GM12878 (cell line): ENCODE data around the gene PPP1R11. TPM values are rescaled to one million over a fixed set of nuclear protein-coding genes. Genes with fewer than 3 reads are reported as not detected.

Source experiments
- ATAC-seq: fragments of 200-7000 bp; cut with Tn5 transposase; 3 replicates; pipeline ENCODE4 v1.9.1; 2020; ENCODE audit warnings: mild to moderate bottlenecking, moderate library complexity
- BruUV-seq: library from RNA; stranded (reverse); fragments of 400-500 nt; replicated peaks from 2 replicates; lab custom pipeline; 2021; lab: Mats Ljungman, UMichigan
- CTCF ChIA-PET: fragments of 300-600 bp; sonication (Branson Sonifier 250); formaldehyde crosslinking; extraction: SDS; loops from one replicate; lab custom pipeline; 2021; ENCODE audit warnings: inconsistent platforms; lab: Yijun Ruan, JAX
- POLR2A ChIA-PET: fragments of 350-600 bp; formaldehyde crosslinking; extraction: SDS; loops from one replicate; lab custom pipeline; 2021; ENCODE audit warnings: inconsistent platforms; lab: Charles Lee
- RAD21 ChIA-PET: fragments of 300-600 bp; sonication (Branson Sonifier 250); formaldehyde crosslinking; loops from one replicate; lab custom pipeline; 2023; ENCODE audit warnings: antibody characterized with exemption; ENCODE audit not compliant: unreplicated experiment; lab: Charles Lee
- SMC1A ChIA-PET: fragments of 300-600 bp; sonication (Branson Sonifier 250); formaldehyde crosslinking; loops from one replicate; lab custom pipeline; 2023; ENCODE audit not compliant: unreplicated experiment, uncharacterized antibody; lab: Charles Lee
- DNase-seq: peaks from one replicate; pipeline ENCODE4 v3.0.0-alpha.2; 2011; ENCODE audit warnings: low read depth, low spot score
- FAIRE-seq: peaks from 3 replicates; lab custom pipeline; 2011; peaks lifted over from hg19 to GRCh38; lab: Jason Lieb, UNC
- H2AFZ ChIP-seq: 2 replicates; pipeline ENCODE4 v1.6.0; 2011; ENCODE audit warnings: low read depth, low read length, control low read depth; ENCODE audit not compliant: control insufficient read depth
- H3K27ac ChIP-seq: 2 replicates; pipeline ENCODE4 v1.5.1; 2011; ENCODE audit warnings: control low read depth; ENCODE audit not compliant: control insufficient read depth, insufficient read depth
- H3K27me3 ChIP-seq, 2 experiments: replicated peaks in 1 of 2; 2 replicates each; pipeline versions ENCODE4 v1.6.0 to v1.6.1; 2011; ENCODE audit warnings: low read length in 1 of 2; ENCODE audit not compliant: control insufficient read depth in 2 of 2, insufficient read depth in 2 of 2
- H3K36me3 ChIP-seq, 2 experiments: 2 replicates each; pipeline ENCODE4 v1.5.1; 2011; ENCODE audit warnings: low read length in 1 of 2; ENCODE audit not compliant: control insufficient read depth in 2 of 2, insufficient read depth in 2 of 2
- H3K4me1 ChIP-seq: 2 replicates; pipeline ENCODE4 v1.6.1; 2011; ENCODE audit warnings: mild to moderate bottlenecking, low read length, moderate library complexity, mixed read lengths; ENCODE audit not compliant: control insufficient read depth, insufficient read depth
- H3K4me2 ChIP-seq: 2 replicates; pipeline ENCODE4 v1.6.0; 2011; ENCODE audit warnings: control low read depth; ENCODE audit not compliant: control insufficient read depth, insufficient read depth
- H3K4me3 ChIP-seq: fragments of 200-600 bp; sonication (generic); 2 replicates; pipeline ENCODE4 v1.5.1; 2016
- H3K79me2 ChIP-seq: 2 replicates; pipeline ENCODE4 v1.6.0; 2011; ENCODE audit warnings: low read length; ENCODE audit not compliant: control insufficient read depth, insufficient read depth
- H3K9ac ChIP-seq: 2 replicates; pipeline ENCODE4 v1.8.0; 2011; ENCODE audit warnings: low read length, control low read depth, mixed read lengths; ENCODE audit not compliant: control insufficient read depth, insufficient read depth
- H3K9me3 ChIP-seq: replicated peaks from 3 replicates; pipeline ENCODE4 v1.5.1; 2011; ENCODE audit warnings: mild to moderate bottlenecking, low read length; ENCODE audit not compliant: control insufficient read depth, insufficient read depth
- H4K20me1 ChIP-seq: 2 replicates; pipeline ENCODE4 v1.6.0; 2011; ENCODE audit not compliant: control insufficient read depth, insufficient read depth
- ASH2L ChIP-seq: fragments of 300-600, 200-600 bp; sonication (generic); IDR thresholded peaks from 2 replicates; pipeline ENCODE4 v1.6.1; 2017; ENCODE audit warnings: low read depth, mild to moderate bottlenecking, borderline replicate concordance
- CEBPZ ChIP-seq: fragments of 150-350 bp; IDR thresholded peaks from 2 replicates; pipeline ENCODE4 v1.6.1; 2016; ENCODE audit warnings: low read depth, low read length
- FOS ChIP-seq: IDR thresholded peaks from 3 replicates; pipeline ENCODE4 v1.6.1; 2011; ENCODE audit warnings: borderline replicate concordance; ENCODE audit not compliant: insufficient read length; ENCODE audit errors: extremely low read depth
- HCFC1 ChIP-seq: fragments of 150-350 bp; IDR thresholded peaks from 2 replicates; pipeline ENCODE4 v1.6.1; 2014; ENCODE audit warnings: low read length
- JUND ChIP-seq: IDR thresholded peaks from 2 replicates; pipeline ENCODE4 v1.6.1; 2012; ENCODE audit warnings: low read depth, mild to moderate bottlenecking, low read length, improper control_type of control experiment, moderate library complexity
- MAX ChIP-seq: IDR thresholded peaks from 2 replicates; pipeline ENCODE4 v1.6.1; 2012; ENCODE audit warnings: low read depth, low read length, improper control_type of control experiment
- NFIC ChIP-seq: IDR thresholded peaks from 2 replicates; pipeline ENCODE4 v1.6.1; 2012; ENCODE audit warnings: low read depth, mild to moderate bottlenecking, inconsistent platforms, low read length, moderate library complexity
- PML ChIP-seq: IDR thresholded peaks from 2 replicates; pipeline ENCODE4 v1.6.1; 2012; ENCODE audit warnings: low read length, inconsistent platforms
- RAD21 ChIP-seq: IDR thresholded peaks from 2 replicates; pipeline ENCODE4 v1.6.1; 2011; ENCODE audit warnings: mild to moderate bottlenecking, low read depth, low read length, moderate library complexity; ENCODE audit not compliant: insufficient read depth
- RAD51 ChIP-seq: fragments of 450-650 bp; IDR thresholded peaks from 2 replicates; pipeline ENCODE4 v1.6.1; 2016; ENCODE audit warnings: moderate library complexity, mild to moderate bottlenecking, inconsistent platforms
- RB1 ChIP-seq: fragments of 450-650 bp; formaldehyde crosslinking; IDR thresholded peaks from 2 replicates; pipeline ENCODE4 v1.6.1; 2017; ENCODE audit warnings: mild to moderate bottlenecking, borderline replicate concordance
- SMARCA5 ChIP-seq: fragments of 450-650 bp; IDR thresholded peaks from 2 replicates; pipeline ENCODE4 v1.6.1; 2017; ENCODE audit warnings: mild to moderate bottlenecking
- SP1 ChIP-seq: IDR thresholded peaks from one replicate; pipeline ENCODE4 v1.6.1; 2011; ENCODE audit warnings: low read depth, low read length
- SUZ12 ChIP-seq: fragments of 200-600 bp; sonication (generic); IDR thresholded peaks from one replicate; pipeline ENCODE4 v1.6.1; 2018; ENCODE audit warnings: antibody characterized with exemption, mild to moderate bottlenecking; ENCODE audit not compliant: unreplicated experiment
- TAF1 ChIP-seq: IDR thresholded peaks from 2 replicates; pipeline ENCODE4 v1.6.1; 2011; ENCODE audit warnings: mild to moderate bottlenecking, low read depth, low read length, borderline replicate concordance
- TCF12 ChIP-seq: IDR thresholded peaks from 2 replicates; pipeline ENCODE4 v1.6.1; 2011; ENCODE audit warnings: low read depth, mild to moderate bottlenecking, low read length
- ZNF384 ChIP-seq: IDR thresholded peaks from 2 replicates; pipeline ENCODE4 v1.6.1; 2012; ENCODE audit warnings: low read depth, mild to moderate bottlenecking, low read length, improper control_type of control experiment, borderline replicate concordance
- WGBS: methylation state at CpG from one replicate; pipeline ENCODE4 v1.1.6; 2016; ENCODE audit warnings: low lambda C conversion rate; ENCODE audit not compliant: insufficient replicate concordance, insufficient coverage; ENCODE audit errors: missing lambda C conversion rate; 5-methylcytosine and 5-hydroxymethylcytosine counted together
- in situ Hi-C: fragments of 300-500 bp; cut with MboI; formaldehyde crosslinking; loops from 9 replicates; pipeline ENCODE4 v1.14.3; 2018; ENCODE audit warnings: mixed read lengths
- intact Hi-C: fragments of 100-400 bp; cut with micrococcal nuclease; formaldehyde crosslinking; loops from one replicate; pipeline ENCODE4 v1.14.2; 2022; ENCODE audit not compliant: unreplicated experiment
- polyA plus RNA-seq, 11 experiments: library from polyadenylated mRNA; depleted of rRNA in 4 of 11; unstranded in 6 of 11; stranded (reverse) in 5 of 11; fragments of >200 nt; fragmentation: Nextera tagmentation in 4 of 11; fragmentation: Illumina TruSeq in 1 of 11; extraction: Ambion mirVana in 4 of 11; extraction: Trizol in 1 of 11; gene quantifications; 1 replicate in 1 of 11; 2 replicates in 10 of 11; pipeline versions ENCODE4 v1.2.1 to v1.2.3, GENCODE V29; 2011 to 2016; ENCODE audit warnings: inconsistent platforms in 2 of 11, missing spikeins in 2 of 11, low read depth in 1 of 11
- total RNA-seq, 4 experiments: library from RNA; depleted of rRNA in 3 of 4; stranded (reverse); fragments of >200 nt in 3 of 4; fragmentation: Illumina TruSeq in 1 of 4; extraction: Trizol in 1 of 4; gene quantifications; 2 replicates each; pipeline versions ENCODE4 v1.2.1 to v1.2.3, GENCODE V29; 2013 to 2021
- TF ChIP-seq, protein P1 (sequence below): IDR thresholded peaks from 2 replicates; pipeline ENCODE4 v1.6.1; 2011; ENCODE audit warnings: mild to moderate bottlenecking, low read depth, low read length, moderate library complexity; ENCODE audit not compliant: insufficient replicate concordance

PPP1R11 gene
- total and polyA plus RNA-seq, 10 of the 15 experiments (the other 5 are each of a cell fraction or from before 2014, with no cell fraction given), result 12.6 to 56.1 (median 33.5) TPM

DNA sequence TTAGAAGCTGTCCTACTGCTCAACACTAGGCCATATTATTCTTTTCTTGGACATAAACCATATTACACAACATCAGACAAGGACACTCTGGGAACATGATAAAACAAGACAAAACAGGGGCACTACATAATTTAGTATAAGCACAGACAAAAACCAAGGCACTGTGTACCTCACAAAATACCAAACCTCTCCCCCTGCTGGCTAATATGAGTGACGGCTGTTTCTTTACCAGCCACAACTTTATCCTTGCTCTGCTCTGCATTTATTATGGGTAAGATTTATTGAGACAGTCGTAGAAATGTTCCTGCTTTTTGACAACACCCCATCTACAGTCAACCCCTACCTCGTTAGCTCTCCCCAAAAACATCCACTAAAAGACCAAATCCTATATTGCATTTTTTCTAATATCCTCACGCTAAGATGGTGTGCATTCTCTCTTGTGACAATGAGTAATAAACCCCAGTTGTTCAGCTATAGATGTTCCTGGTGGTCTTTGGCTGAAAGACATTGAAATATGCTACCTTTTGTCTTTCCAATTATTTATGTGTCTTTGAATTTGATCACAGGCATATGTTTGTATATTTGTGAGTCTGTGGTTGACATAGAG lies 29.7 kb upstream of the PPP1R11 start (continued):
- TF ChIP-seq, protein P1, sequence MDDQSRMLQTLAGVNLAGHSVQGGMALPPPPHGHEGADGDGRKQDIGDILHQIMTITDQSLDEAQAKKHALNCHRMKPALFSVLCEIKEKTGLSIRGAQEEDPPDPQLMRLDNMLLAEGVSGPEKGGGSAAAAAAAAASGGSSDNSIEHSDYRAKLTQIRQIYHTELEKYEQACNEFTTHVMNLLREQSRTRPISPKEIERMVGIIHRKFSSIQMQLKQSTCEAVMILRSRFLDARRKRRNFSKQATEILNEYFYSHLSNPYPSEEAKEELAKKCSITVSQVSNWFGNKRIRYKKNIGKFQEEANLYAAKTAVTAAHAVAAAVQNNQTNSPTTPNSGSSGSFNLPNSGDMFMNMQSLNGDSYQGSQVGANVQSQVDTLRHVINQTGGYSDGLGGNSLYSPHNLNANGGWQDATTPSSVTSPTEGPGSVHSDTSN, result peak; percentile 43
- TF ChIP-seq HCFC1 (no peak), SP1 (no peak), SUZ12 (no peak), RAD21 (peak; percentile 38), ZNF384 (no peak)

DNA sequence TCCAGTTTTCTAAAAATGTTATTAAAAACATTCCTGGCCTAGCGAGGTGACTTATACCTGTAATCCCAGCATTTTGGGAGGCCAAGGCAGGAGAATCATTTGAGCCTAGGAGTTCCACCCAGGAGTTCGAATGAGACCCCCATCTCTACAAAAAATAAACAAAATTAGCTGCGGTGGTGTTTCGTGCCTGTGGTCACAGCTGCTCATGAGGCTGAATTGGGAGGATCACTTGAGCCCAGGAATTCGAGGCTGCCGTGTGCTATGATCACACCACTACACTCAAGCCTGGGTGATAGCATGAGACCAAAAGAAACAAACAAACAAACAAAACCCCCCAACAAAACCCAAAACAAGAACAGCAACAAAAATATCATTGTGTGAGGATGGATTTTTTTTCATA lies 25.8 kb upstream of the PPP1R11 start:
- RAD21 ChIA-PET, result interaction anchor here (1.5 kb wide), 1 partner anchor 74 kb away, joined by 3 read pairs; no protein-coding TSS in a partner anchor

More for the DNA sequence above, 25.8 kb upstream of the PPP1R11 start:
- ChIA-PET CTCF (no interaction called here), POLR2A (interaction anchor here (0.9 to 2.0 kb wide), 2 partner anchors 20 to 25 kb away, joined by 3 to 5 read pairs; partner anchors contain the start of genes POLR1H and PPP1R11), SMC1A (interaction anchor here (0.9 to 2.1 kb wide), 4 partner anchors 10 to 90 kb away, joined by 3 to 7 read pairs (median 3); no protein-coding TSS in a partner anchor)
- H3K4me2 ChIP-seq, result no peak overlapping the region
- intact Hi-C loops (no loop called here), in situ Hi-C loops (no loop called here)
- BruUV-seq, result no TSS peak
- DNase-seq (no peak), FAIRE-seq (no peak), ATAC-seq (no peak)
- H4K20me1 ChIP-seq, result no peaks in the 10 kb centered on the region
- peaks cover 15% of the 10 kb centered on the region for H3K4me1 ChIP-seq
- H2AFZ ChIP-seq, result no peak overlapping the region
- 88% methylated on average over 6 of the region's 6 CpGs for WGBS
- H3K9ac ChIP-seq, result no peak overlapping the region
- H3K36me3 ChIP-seq, result no peaks in the 10 kb centered on the region
- H3K4me3 ChIP-seq, result no peak overlapping the region
- no peaks in the 10 kb centered on the region for H3K79me2 ChIP-seq
- TF ChIP-seq PML, result no peak
- TF ChIP-seq SMARCA5, result no peak
- no peak for TF ChIP-seq RAD51
- no peak for TF ChIP-seq ASH2L
- TF ChIP-seq MAX, result no peak
- TF ChIP-seq CEBPZ, result no peak
- no peak for TF ChIP-seq RB1
- no peak for TF ChIP-seq JUND
- no peak for TF ChIP-seq NFIC
- TF ChIP-seq TCF12, result no peak
- no peak for TF ChIP-seq FOS
- TF ChIP-seq TAF1, result no peak
- H3K9me3 ChIP-seq, result no peaks in the 10 kb centered on the region
- no peak overlapping the region for H3K27ac ChIP-seq
- no peaks in the 10 kb centered on the region for H3K27me3 ChIP-seq
